ENCODE results near the gene SLC47A1. TPM values are rescaled to one million over a fixed set of nuclear protein-coding genes. Genes with fewer than 3 reads are reported as not detected.

The SLC47A1 gene
- total RNA-seq, 6 experiments from 2014 or later = 47.5 to 182 (median 67.4) TPM

DNA sequence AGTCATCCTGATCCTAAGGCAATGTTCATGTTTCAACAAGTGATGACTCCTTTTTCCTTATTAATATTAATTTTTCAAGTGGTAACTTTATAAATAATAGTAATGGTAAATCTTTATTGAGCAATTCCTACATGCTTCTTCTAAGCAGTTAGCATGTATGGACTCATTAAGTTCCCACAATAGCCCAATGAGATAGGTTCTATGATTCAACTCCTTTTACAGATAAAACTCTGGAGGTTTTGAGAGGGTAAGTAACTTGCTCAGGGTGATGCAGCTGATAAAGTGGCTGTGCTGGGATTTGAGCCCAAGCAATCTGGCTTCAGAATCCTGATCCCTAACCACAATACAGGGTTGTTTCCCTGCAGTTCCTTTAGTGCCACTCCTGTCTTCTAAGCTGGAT, 25.3 kb downstream of the SLC47A1 start:
- H3K4me1 ChIP-seq = peaks cover 0 to 38% (median 4%) of the 10 kb centered on the region in 4 donors
- H3K27ac ChIP-seq = peak overlapping the region in 1 of 3 donors; percentile 90
- H3K4me3 ChIP-seq = no peak overlapping the region
- no peaks in the 10 kb centered on the region for H3K27me3 ChIP-seq
- DNase-seq (no peak), ATAC-seq (no peak)
- no peak for TF ChIP-seq POLR2A (IDR thresholded peaks at IDR 0.05)
- TF ChIP-seq, protein P1, sequence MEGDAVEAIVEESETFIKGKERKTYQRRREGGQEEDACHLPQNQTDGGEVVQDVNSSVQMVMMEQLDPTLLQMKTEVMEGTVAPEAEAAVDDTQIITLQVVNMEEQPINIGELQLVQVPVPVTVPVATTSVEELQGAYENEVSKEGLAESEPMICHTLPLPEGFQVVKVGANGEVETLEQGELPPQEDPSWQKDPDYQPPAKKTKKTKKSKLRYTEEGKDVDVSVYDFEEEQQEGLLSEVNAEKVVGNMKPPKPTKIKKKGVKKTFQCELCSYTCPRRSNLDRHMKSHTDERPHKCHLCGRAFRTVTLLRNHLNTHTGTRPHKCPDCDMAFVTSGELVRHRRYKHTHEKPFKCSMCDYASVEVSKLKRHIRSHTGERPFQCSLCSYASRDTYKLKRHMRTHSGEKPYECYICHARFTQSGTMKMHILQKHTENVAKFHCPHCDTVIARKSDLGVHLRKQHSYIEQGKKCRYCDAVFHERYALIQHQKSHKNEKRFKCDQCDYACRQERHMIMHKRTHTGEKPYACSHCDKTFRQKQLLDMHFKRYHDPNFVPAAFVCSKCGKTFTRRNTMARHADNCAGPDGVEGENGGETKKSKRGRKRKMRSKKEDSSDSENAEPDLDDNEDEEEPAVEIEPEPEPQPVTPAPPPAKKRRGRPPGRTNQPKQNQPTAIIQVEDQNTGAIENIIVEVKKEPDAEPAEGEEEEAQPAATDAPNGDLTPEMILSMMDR (IDR thresholded peaks at IDR 0.05) = no peak
- H3K36me3 ChIP-seq = peaks cover 0 to 12% (median 0%) of the 10 kb centered on the region in 4 donors
- intact Hi-C loops (cut with DNase I) = loop anchor here in 1 of 2 donors (10.0 kb wide), 1 partner anchor 86 kb away; the partner anchor contains the start of gene ALDH3A2
- no peaks in the 10 kb centered on the region for H3K9me3 ChIP-seq

GRCh38 chr17:19561697-19562318, 28.2 kb downstream of the SLC47A1 start:
- ATAC-seq (peak; percentile 72 to 76 (median 74)), DNase-seq (no peak)
- intact Hi-C loops (cut with DNase I) = no loop called here
- TF ChIP-seq POLR2A (IDR thresholded peaks at IDR 0.05) = no peak
- TF ChIP-seq, protein P1 (IDR thresholded peaks at IDR 0.05) = no peak
- no peak overlapping the region for H3K4me3 ChIP-seq
- WGBS (ENCODE audit: insufficient coverage, low coverage, low lambda C conversion rate, missing lambda C conversion rate) = 29% methylated on average over 9 of the region's 9 CpGs
- H3K27me3 ChIP-seq = no peaks in the 10 kb centered on the region
- no peaks in the 10 kb centered on the region for H3K9me3 ChIP-seq
- H3K36me3 ChIP-seq = peaks cover 0 to 7% (median 0%) of the 10 kb centered on the region in 4 donors
- H3K27ac ChIP-seq = peak overlapping the region; percentile 1 to 95 (median 90)
- peaks cover 0 to 29% (median 4%) of the 10 kb centered on the region in 4 donors for H3K4me1 ChIP-seq

DNA sequence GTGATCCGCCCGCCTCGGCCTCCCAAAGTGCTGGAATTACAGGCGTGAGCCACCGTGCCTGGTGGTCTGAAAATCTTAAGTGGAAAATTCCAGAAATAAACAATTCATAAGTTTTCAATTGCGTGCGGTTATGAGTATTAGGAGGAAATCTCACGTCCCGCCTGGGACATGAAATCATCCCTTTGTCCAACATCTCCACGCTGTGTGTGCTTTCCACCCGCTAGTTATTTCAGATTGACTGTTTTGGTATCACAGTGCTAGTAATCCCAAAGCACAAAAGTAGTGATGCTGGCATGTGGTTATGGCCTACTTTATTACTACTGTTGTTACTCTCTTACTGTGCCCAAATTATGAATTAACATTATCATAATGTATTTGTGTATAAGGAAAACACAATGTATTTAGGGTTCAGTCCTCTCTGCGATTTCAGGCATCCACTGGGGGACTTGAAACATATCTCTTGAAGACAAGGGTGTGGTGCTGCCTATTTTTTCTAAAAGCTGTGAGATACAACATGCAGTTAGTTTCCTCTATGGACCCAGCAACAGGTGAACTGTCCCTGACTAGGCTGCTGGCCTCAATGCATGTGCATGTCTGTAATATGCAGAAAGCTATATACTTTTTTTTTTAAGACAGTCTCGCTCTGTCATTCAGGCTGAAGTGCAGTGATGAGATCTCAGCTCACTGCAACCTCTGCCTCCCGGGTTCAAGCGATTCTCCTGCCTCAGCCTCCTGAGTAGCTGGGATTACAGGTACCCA, 32.3 kb downstream of the SLC47A1 start:
- 95% methylated on average over 15 of the region's 15 CpGs for WGBS (ENCODE audit: insufficient coverage, low coverage, low lambda C conversion rate, missing lambda C conversion rate)
- Histone ChIP-seq H3K4me3 (no peak overlapping the region), H3K27me3 (no peaks in the 10 kb centered on the region), H3K4me1 (peaks cover 0 to 36% (median 9%) of the 10 kb centered on the region in 4 donors), H3K9me3 (no peaks in the 10 kb centered on the region), H3K36me3 (peaks cover 0 to 18% (median 0%) of the 10 kb centered on the region in 4 donors), H3K27ac (no peak overlapping the region)
- TF ChIP-seq, protein P1 (IDR thresholded peaks at IDR 0.05) = no peak
- no peak for TF ChIP-seq POLR2A (IDR thresholded peaks at IDR 0.05)
- DNase-seq = no peak
- intact Hi-C loops (cut with DNase I) = no loop called here
- ATAC-seq = no peak

- WGBS (ENCODE audit: insufficient coverage, low coverage, low lambda C conversion rate, missing lambda C conversion rate) = 84% methylated on average over 10 of the region's 23 CpGs
- Histone ChIP-seq H3K9me3 (no peaks in the 10 kb centered on the region), H3K27me3 (no peaks in the 10 kb centered on the region), H3K4me1 (peaks cover 0 to 25% (median 8%) of the 10 kb centered on the region in 4 donors), H3K27ac (peak overlapping the region in 1 of 3 donors; percentile 12), H3K36me3 (peaks cover 0 to 18% (median 0%) of the 10 kb centered on the region in 4 donors), H3K4me3 (no peak overlapping the region)
- TF ChIP-seq POLR2A (IDR thresholded peaks at IDR 0.05) = no peak
- TF ChIP-seq, protein P1 (IDR thresholded peaks at IDR 0.05) = no peak
- intact Hi-C loops (cut with DNase I) = no loop called here
- no peak for ATAC-seq
- DNase-seq = no peak
Measured at GRCh38 chr17:19567216-19568015, 33.8 kb downstream of the SLC47A1 start.
